Measurements from ENCODE around the gene ZC3H7B. TPM values are rescaled to one million over a fixed set of nuclear protein-coding genes. Genes with fewer than 3 reads are reported as not detected.
A peak's percentile ranks its signal among the peaks of the same experiment; 100 is the strongest.

Gene ZC3H7B
- total RNA-seq, 2 donors from 2014 or later: 28.3 to 48.6 TPM

DNA sequence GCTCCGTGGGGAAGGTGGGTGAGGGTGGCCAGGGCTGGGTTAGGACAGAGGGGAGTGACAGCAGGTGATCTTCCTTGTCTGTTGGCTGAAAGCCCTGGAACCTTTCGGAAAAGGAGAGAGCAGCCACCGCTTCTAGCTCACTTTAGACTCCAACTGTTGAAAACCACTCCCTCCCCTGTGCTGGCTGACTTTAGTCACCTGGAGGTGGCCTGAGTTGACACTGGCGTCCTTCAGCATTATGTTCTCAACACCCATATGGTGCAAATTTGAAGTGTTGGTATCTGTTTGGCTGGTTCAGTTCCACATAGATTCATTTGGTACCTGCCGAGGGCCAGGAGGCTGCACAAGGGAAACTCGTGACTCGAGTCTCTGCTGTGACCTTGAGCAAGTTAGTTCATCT lies 28.8 kb downstream of the ZC3H7B start:
- Mint-ChIP-seq H3K36me3 (ENCODE audit: low read depth) (peaks cover 63% of the 10 kb centered on the region), H3K4me3 (no peak overlapping the region), H3K4me1 (no peaks in the 10 kb centered on the region), H3K27me3 (no peaks in the 10 kb centered on the region), H3K27ac (no peak overlapping the region), H3K9me3 (no peaks in the 10 kb centered on the region)
- ATAC-seq (replicated peaks): no peak

DNA sequence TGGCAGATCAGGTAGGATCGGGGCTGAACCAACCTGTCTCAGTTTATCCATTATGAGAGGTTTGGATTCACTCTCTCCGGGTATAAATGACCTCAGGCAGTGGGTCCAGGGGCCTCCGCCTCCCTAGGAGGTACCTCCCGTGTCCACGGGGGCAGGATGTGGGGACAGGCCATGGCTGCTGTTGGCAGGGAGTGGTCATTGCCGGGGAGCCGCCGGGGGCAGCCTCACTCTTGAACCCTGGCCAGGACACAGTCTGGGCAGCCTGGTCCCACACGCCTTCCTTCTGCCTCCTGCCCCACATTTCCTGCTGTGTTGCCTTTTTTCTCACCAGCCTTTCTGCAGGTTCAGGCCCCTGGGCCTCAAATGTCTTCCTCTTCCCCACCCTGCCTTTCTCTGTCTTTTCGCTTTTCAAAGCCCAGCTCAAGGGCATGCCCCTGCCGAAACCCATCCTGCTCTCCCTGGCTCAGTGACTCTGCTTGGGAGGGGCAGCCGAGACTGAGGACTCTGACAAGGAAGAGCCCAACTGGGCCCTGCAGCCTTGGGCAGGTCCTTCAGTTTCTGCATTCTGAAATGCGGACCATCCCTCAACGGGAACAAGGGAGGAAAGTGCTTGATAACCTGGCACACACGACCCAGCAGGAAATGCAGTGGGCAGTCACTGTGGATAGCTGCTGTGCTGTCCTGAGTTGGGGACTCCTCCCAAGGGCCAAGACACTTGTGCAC lies 31.1 kb downstream of the ZC3H7B start:
- H3K27me3 Mint-ChIP-seq: no peaks in the 10 kb centered on the region
- no peak overlapping the region for H3K4me3 Mint-ChIP-seq
- no peak for ATAC-seq (replicated peaks)
- peak overlapping the region; percentile 25 for H3K27ac Mint-ChIP-seq
- H3K9me3 Mint-ChIP-seq: no peaks in the 10 kb centered on the region
- no peaks in the 10 kb centered on the region for H3K4me1 Mint-ChIP-seq
- H3K36me3 Mint-ChIP-seq (ENCODE audit: low read depth): peaks cover 51% of the 10 kb centered on the region

DNA sequence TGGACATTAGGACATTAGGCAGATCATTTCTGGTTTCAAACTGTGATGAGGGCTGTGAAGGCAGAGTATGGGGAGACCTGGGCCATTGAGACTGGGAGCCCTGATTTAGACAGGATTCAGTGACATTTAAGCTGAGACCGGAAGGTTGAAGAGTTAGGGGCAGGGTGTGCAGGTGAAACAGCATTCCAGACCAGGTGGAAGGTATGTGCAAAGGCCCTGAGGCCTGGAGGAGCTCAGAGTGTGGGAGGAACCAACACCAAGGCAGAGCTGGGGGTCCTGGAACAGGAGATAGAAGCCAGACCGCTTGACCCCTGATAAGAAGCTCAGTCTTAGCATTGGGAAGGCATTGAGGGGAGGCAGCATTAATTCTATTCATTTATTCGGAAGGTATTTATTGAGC lies 32.5 kb downstream of the ZC3H7B start:
- no peaks in the 10 kb centered on the region for H3K27me3 Mint-ChIP-seq
- H3K36me3 Mint-ChIP-seq (ENCODE audit: low read depth): peaks cover 46% of the 10 kb centered on the region

DNA sequence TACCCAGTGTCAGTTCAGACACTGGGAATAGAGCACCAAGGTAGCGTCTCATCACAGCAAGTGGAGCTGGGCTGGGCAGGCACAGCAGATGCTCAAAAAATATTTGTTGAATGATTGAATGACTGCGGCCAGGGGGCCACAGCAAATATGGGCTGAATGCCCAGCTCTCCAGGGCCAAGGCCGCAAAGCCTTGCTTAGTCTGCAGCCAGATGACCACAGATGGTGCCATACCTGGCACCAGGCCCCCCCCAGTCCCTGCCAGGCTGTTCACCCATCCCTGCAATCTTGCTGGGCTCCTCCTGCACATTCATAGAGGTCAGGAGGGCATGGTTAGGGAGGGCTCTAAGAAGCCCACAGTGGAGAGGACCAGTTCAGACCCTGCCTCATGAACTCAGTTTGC lies 32.9 kb downstream of the ZC3H7B start:
- Mint-ChIP-seq H3K27me3 (no peaks in the 10 kb centered on the region), H3K27ac (no peak overlapping the region)

More for the DNA sequence above, 32.5 kb downstream of the ZC3H7B start:
- no peak overlapping the region for H3K4me3 Mint-ChIP-seq
- H3K27ac Mint-ChIP-seq: no peak overlapping the region
- H3K4me1 Mint-ChIP-seq: no peaks in the 10 kb centered on the region
- ATAC-seq (replicated peaks): no peak
- H3K9me3 Mint-ChIP-seq: no peaks in the 10 kb centered on the region

DNA sequence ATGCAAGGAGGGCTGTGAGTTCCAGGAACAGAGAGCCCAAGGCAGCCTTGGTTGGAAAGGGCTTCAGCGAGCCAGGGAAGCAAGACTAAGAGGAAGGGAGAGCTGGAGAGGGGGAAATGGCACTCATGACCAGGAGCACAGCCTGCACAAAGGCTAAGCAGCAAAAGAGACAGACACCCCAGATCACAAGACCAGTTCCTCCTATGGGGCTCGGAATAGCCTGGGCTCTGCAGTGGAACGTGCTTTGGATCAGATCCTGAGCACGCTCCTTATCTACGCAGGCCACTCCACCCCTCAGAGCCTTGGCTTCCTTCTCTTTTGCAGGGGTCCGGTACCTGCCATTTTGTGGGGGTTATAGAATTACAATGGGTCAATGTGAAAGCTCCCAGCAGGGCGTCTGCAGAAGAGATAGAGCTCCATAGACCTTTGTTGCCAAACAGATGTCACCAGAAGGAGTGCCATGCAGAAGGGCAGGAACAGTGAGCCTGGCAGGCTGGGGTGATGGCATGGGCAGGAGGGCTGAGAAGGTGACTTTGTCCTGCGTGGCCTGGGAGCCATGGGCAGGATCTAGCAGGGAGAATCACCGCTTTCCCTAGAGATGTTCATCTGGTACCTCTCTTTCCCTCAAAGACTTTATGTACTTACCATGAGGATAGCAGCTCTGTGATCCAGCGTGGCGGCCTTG lies 33.8 kb downstream of the ZC3H7B start:
- ATAC-seq (replicated peaks): no peak
- H3K27ac Mint-ChIP-seq: no peak overlapping the region
- no peaks in the 10 kb centered on the region for H3K27me3 Mint-ChIP-seq
- H3K4me3 Mint-ChIP-seq: no peak overlapping the region
- H3K4me1 Mint-ChIP-seq: no peaks in the 10 kb centered on the region
- H3K36me3 Mint-ChIP-seq (ENCODE audit: low read depth): peaks cover 42% of the 10 kb centered on the region
- H3K9me3 Mint-ChIP-seq: no peaks in the 10 kb centered on the region

More for the DNA sequence above, 32.9 kb downstream of the ZC3H7B start:
- no peak for ATAC-seq (replicated peaks)
- no peaks in the 10 kb centered on the region for H3K4me1 Mint-ChIP-seq
- H3K4me3 Mint-ChIP-seq: no peak overlapping the region
- no peaks in the 10 kb centered on the region for H3K9me3 Mint-ChIP-seq
- H3K36me3 Mint-ChIP-seq (ENCODE audit: low read depth): peaks cover 47% of the 10 kb centered on the region

DNA sequence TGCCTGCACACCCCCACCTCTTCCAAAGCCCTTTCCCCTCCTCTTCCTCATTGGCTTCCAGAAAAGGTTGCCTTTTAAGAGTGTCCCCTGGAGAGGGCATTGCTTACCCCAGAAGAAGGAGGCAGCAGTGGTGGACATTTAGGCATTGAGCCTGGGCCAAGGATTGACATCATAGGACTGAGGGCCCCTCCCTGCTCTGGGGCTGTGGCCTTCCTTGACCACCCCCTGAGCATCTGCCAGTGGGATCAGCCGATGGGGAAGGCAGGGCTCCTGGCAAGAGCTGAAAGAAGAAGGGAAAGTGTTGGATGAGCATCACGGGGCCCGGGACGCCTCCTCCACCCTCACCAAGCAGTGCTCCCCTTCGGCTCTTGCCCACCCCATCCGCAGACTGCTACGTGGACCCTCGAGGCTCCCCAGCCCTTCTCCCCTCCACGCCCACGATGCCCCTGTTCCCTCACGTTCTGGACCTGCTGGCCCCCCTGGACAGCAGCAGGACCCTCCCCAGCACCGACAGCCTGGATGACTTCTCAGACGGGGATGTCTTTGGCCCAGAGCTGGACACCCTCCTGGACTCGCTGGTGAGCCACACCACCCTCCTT lies 37.4 kb downstream of the ZC3H7B start:
- Mint-ChIP-seq H3K9me3 (no peaks in the 10 kb centered on the region), H3K4me3 (no peak overlapping the region), H3K4me1 (no peaks in the 10 kb centered on the region), H3K27me3 (no peaks in the 10 kb centered on the region), H3K27ac (peak overlapping the region; percentile 22), H3K36me3 (ENCODE audit: low read depth) (peaks cover 46% of the 10 kb centered on the region)
- no peak for ATAC-seq (replicated peaks)

DNA sequence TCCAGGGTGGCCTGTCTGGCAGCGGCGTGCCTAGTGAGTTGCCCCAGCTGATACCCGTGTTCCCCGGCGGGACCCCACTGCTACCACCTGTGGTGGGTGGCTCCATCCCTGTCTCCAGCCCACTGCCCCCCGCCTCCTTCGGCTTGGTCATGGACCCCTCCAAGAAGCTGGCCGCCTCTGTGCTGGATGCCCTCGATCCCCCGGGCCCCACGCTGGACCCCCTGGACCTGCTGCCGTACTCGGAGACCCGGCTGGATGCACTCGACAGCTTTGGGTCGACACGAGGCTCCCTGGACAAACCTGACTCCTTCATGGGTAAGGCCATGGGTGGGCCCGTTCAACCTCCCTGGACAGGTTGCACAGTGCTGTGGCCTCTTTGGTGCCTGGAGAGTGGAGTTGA lies 38.5 kb downstream of the ZC3H7B start:
- Mint-ChIP-seq H3K27me3 (no peaks in the 10 kb centered on the region), H3K27ac (no peak overlapping the region), H3K4me1 (no peaks in the 10 kb centered on the region), H3K36me3 (ENCODE audit: low read depth) (peaks cover 57% of the 10 kb centered on the region), H3K4me3 (no peak overlapping the region), H3K9me3 (no peaks in the 10 kb centered on the region)
- no peak for ATAC-seq (replicated peaks)

DNA sequence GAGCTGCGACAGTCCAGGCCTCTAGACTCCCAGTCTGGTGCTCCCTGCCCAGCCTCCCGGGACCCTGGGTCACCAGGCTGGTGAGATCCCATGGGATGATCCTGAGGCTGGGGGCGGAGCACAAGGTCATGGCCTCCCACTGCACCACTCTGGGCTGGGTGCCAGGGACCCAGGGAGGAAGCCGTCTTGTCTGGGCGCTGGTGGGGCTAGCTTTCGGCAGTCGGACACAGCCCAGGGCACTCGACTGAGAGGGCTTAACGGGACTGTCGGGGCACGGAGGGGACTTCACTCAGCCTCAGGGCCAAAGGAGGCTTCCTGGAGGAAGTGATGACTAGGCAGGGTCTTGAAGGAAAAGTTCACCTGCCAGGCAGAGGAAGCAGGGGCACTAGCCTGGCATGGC lies 39.0 kb downstream of the ZC3H7B start:
- Mint-ChIP-seq H3K36me3 (ENCODE audit: low read depth) (peaks cover 60% of the 10 kb centered on the region), H3K27ac (no peak overlapping the region), H3K4me3 (no peak overlapping the region), H3K9me3 (no peaks in the 10 kb centered on the region), H3K4me1 (no peaks in the 10 kb centered on the region), H3K27me3 (no peaks in the 10 kb centered on the region)
- ATAC-seq (replicated peaks): no peak

DNA sequence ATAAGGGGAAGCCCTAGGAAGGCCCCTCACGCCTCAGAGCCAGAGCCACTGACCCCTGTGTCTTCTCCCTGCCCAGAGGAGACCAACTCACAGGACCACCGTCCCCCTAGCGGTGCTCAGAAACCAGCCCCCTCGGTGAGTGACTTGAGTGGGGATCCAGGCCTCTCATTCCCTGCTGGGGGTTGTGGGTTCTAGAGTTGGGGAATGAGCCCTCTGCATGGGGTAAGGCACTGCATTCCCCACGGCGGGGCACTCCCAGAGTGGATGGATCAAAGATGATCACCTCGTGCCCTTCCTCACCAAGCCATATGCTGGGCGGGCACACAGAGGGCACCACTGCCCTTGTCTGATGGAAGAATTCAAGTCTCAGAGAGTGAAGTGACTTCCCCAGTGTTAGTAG lies 39.7 kb downstream of the ZC3H7B start:
- Mint-ChIP-seq H3K27me3 (no peaks in the 10 kb centered on the region), H3K4me3 (no peak overlapping the region), H3K27ac (no peak overlapping the region), H3K9me3 (no peaks in the 10 kb centered on the region), H3K36me3 (ENCODE audit: low read depth) (peaks cover 56% of the 10 kb centered on the region), H3K4me1 (no peaks in the 10 kb centered on the region)
- ATAC-seq (replicated peaks): no peak

DNA sequence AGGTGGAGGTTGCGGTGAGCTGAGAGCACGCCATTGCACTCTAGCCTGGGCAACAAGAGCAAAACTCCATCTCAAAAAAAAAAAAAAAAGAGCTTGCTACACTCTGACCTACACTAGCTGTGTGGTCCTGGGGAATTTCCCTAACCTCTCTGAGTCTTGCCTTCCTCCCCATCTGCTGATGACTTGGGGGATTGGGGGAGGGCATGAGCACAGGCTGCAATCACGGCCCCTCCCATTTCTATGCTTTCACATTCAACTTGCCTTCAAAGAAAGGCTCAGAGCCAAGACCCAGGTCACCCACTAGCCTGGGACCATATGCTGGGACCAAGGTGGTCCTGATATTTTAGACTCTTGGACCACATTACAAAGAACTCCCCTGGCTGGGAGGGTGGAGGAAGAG lies 40.7 kb downstream of the ZC3H7B start:
- Mint-ChIP-seq H3K36me3 (ENCODE audit: low read depth) (peaks cover 63% of the 10 kb centered on the region), H3K9me3 (no peaks in the 10 kb centered on the region), H3K4me3 (no peak overlapping the region), H3K4me1 (no peaks in the 10 kb centered on the region), H3K27ac (peak overlapping the region; percentile 25), H3K27me3 (no peaks in the 10 kb centered on the region)
- ATAC-seq (replicated peaks): peak; percentile 48

DNA sequence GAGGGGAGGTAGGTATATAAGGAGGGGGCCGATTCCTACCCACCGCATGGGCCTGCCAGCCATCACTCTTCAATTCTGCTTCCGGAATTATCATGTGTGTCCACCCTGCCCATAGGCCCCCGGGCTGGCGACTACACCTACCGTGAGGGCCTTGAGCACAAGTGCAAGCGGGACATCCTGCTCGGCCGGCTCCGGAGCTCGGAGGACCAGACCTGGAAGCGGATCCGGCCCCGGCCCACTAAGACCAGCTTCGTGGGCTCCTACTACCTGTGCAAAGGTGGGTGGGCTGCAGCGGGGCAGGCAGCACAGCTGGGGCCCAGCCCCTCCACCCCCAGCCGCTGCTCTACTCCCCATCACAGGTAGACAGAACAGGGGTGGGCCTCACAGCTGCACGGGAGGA lies 42.0 kb downstream of the ZC3H7B start:
- Mint-ChIP-seq H3K27ac (no peak overlapping the region), H3K27me3 (no peaks in the 10 kb centered on the region), H3K9me3 (no peaks in the 10 kb centered on the region), H3K4me1 (no peaks in the 10 kb centered on the region), H3K4me3 (no peak overlapping the region), H3K36me3 (ENCODE audit: low read depth) (peaks cover 70% of the 10 kb centered on the region)
- no peak for ATAC-seq (replicated peaks)

DNA sequence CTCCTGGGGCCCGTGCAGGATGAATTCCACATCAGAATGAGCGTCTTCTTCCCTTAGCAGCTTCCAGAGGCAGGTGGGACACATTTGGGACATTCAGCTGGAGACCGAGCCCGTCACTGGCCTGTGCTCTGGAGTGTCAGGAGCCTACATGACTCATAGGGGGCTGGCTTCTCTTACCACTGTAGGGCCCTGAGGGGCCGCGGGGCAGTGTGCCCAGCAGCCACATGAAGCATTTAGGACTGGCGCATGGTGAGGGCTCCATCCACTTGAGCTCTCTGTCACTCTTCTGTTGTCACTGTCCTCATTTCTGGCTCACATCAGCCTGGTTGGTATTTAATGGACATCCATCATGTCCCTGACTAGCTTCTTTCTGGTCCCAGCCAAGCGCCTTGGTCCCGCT lies 42.4 kb downstream of the ZC3H7B start:
- Mint-ChIP-seq H3K4me3 (no peak overlapping the region), H3K4me1 (no peaks in the 10 kb centered on the region), H3K9me3 (no peaks in the 10 kb centered on the region), H3K27me3 (no peaks in the 10 kb centered on the region), H3K27ac (no peak overlapping the region), H3K36me3 (ENCODE audit: low read depth) (peaks cover 72% of the 10 kb centered on the region)
- ATAC-seq (replicated peaks): no peak

DNA sequence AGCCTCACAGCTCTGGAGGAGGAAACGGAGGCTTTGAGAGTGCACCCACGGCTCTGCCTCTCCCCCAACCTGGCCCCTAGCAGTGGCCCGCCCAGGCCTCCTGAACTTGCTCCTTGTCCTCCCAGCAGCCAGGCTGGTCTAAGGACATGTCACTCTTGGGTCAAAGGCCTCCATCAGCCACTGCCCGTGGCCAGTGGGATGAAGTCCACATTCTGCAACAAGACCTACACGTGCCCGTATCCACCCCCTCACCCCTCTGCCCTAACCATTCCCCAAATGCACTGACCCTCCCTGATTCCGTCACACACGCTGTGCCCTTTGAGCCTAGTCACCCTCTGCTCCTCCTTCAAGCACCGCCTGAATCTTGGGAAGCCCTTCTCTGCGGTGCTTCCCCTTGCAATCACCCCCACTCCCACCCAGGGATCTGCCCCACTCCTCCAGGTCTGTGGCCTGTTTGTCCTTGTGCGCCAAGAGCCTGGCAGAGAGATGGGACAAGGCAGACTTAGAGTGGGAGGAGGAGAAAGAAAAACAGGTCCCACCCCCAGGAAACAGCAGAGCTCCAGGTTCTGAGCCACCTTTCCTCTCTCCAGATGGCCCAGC lies 43.0 kb downstream of the ZC3H7B start:
- H3K27me3 Mint-ChIP-seq: no peaks in the 10 kb centered on the region
- H3K36me3 Mint-ChIP-seq (ENCODE audit: low read depth): peaks cover 70% of the 10 kb centered on the region
- H3K9me3 Mint-ChIP-seq: no peaks in the 10 kb centered on the region
- H3K4me3 Mint-ChIP-seq: no peak overlapping the region
- no peak overlapping the region for H3K27ac Mint-ChIP-seq
- ATAC-seq (replicated peaks): no peak
- no peaks in the 10 kb centered on the region for H3K4me1 Mint-ChIP-seq

DNA sequence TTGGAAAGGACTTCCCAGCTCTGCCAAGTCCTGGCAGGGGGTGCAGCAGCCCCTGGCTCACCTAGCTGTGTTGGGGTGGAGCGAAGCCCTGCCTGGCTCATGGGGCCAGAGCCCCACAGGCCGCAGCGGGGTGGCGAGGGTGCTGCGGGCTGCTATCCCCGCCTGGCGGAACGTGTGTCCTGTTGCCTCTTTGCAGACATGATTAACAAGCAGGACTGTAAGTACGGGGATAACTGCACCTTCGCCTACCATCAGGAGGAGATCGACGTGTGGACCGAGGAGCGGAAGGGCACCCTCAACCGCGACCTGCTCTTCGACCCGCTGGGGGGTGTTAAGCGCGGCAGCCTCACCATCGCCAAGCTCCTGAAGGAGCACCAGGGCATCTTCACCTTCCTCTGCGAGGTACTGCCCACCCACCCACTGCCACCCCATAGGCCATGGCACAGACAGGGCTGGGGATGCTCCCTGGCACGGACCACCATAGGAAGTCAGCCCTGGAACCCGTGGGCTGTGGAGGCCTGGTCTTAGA lies 44.5 kb downstream of the ZC3H7B start:
- H3K36me3 Mint-ChIP-seq (ENCODE audit: low read depth): peaks cover 74% of the 10 kb centered on the region
- H3K9me3 Mint-ChIP-seq: no peaks in the 10 kb centered on the region
- H3K4me1 Mint-ChIP-seq: peaks cover 6% of the 10 kb centered on the region
- H3K4me3 Mint-ChIP-seq: no peak overlapping the region
- H3K27ac Mint-ChIP-seq: no peak overlapping the region
- H3K27me3 Mint-ChIP-seq: no peaks in the 10 kb centered on the region
- no peak for ATAC-seq (replicated peaks)
